Activated naive CD4-positive, alpha-beta T cell treated with anti-CD3 and anti-CD28 coated beads, Interleukin-2, amount 50 U/mL, for 24 hours (primary cell): ENCODE measurements around the gene CAMKMT.
A peak's percentile ranks its signal among the peaks of the same experiment; 100 is the strongest.
"Not testable (repeated sequence)": the region's sequence is repeated elsewhere in the genome, so short reads cannot be mapped to it uniquely, and the experiment has no call there.

Experiments used
- H3K27ac Mint-ChIP-seq: one replicate; pipeline ENCODE4 v1.8.0; 2021; ENCODE audit warnings: mild to moderate bottlenecking, mixed read lengths
- H3K27me3 Mint-ChIP-seq: one replicate; pipeline ENCODE4 v1.8.0; 2021; ENCODE audit warnings: mixed read lengths
- H3K36me3 Mint-ChIP-seq: one replicate; pipeline ENCODE4 v1.8.0; 2021; ENCODE audit warnings: mixed read lengths
- H3K4me1 Mint-ChIP-seq: one replicate; pipeline ENCODE4 v1.8.0; 2021; ENCODE audit warnings: mixed read lengths
- H3K4me3 Mint-ChIP-seq: one replicate; pipeline ENCODE4 v1.8.0; 2021; ENCODE audit warnings: mild to moderate bottlenecking, mixed read lengths
- H3K9me3 Mint-ChIP-seq: one replicate; pipeline ENCODE4 v1.8.0; 2021; ENCODE audit warnings: mixed read lengths

Gene CAMKMT

DNA sequence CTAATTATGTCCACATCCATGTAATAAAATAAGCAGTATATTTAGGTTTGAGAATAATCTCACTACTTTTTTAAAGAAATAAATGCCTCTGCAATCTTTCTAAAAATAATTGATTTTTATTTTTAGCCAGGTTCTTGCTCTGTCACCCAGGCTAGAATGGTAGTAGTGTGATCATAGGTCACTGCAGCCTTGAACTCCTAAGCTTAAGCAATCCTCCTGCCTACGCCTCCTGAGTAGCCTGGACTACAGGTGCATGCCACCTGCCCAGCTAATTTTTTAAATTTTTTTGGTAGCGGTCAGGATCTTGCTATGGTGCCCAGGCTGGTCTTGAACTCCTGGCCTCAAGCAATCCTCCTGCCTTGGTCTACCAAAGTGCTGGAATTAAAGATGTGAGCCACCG is 133.3 kb downstream of the CAMKMT start:
- H3K9me3 Mint-ChIP-seq = no peaks in the 10 kb centered on the region
- H3K36me3 Mint-ChIP-seq = peaks cover 6% of the 10 kb centered on the region
- H3K27ac Mint-ChIP-seq = no peak overlapping the region

DNA sequence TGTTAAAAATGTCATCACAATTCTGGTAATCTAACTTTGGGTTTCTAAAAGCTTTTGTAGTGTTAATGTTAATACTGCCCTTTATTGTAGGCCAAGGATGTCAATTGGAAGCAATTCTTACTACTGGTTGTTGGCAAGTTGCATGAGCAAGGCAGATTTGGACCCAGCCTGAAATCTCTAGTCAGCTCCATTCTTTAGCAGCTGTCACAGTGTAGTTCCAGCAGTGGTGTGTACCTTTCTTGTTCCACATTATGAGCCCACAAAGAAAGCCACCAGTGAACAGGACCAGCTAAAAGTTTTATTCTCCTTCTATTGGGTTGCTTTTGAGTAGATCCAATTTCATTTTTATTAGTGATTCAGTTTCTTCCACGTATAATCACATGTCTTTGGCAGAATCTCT is 133.8 kb downstream of the CAMKMT start:
- no peak overlapping the region for H3K4me3 Mint-ChIP-seq
- H3K27me3 Mint-ChIP-seq = no peaks in the 10 kb centered on the region
- no peak overlapping the region for H3K27ac Mint-ChIP-seq
- peaks cover 5% of the 10 kb centered on the region for H3K36me3 Mint-ChIP-seq
- no peaks in the 10 kb centered on the region for H3K4me1 Mint-ChIP-seq
- no peaks in the 10 kb centered on the region for H3K9me3 Mint-ChIP-seq

More for the DNA sequence above, 133.3 kb downstream of the CAMKMT start:
- Mint-ChIP-seq H3K4me1 (no peaks in the 10 kb centered on the region), H3K27me3 (no peaks in the 10 kb centered on the region), H3K4me3 (no peak overlapping the region)

DNA sequence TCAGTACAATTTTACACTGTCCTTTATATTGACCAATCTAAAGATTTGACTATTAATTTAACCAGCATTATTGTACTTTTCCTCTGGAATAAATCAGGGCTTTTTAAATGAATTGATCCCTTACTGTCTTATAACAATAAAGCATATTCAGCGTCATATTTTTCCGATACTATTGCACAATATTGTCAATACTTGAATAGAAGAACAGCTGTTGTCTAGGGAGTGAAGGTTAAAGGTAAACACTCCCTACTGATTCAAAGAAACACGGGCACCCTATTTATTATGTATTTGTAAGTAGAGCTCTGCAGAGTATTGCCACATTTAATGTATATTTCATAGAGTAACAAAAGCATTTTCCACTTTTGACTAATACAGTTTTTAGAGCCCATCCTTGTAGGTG is 134.4 kb downstream of the CAMKMT start:
- Mint-ChIP-seq H3K4me3 (no peak overlapping the region), H3K36me3 (peaks cover 2% of the 10 kb centered on the region), H3K9me3 (no peaks in the 10 kb centered on the region), H3K4me1 (no peaks in the 10 kb centered on the region), H3K27me3 (no peaks in the 10 kb centered on the region), H3K27ac (no peak overlapping the region)

DNA sequence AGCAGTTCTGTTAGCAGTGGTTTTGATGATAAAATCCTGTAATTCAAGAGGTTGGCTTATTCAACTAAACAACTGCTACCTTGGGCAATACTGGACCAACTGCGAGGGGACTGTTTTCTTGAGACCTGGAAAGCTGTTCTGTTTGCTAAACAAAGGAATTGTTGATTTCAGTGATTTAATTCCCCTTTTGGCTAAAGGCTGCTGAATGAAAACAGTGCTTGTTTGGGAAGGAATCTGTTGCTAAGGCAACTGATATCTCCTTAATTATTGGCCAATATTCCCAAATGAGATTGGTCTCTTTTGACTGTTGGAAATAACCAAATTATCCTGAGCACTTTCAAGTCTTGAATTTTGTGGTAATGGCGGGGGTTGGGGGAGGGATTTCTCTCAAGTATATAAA is 136.8 kb downstream of the CAMKMT start:
- no peaks in the 10 kb centered on the region for H3K27me3 Mint-ChIP-seq
- H3K27ac Mint-ChIP-seq = no peak overlapping the region
- no peaks in the 10 kb centered on the region for H3K4me1 Mint-ChIP-seq
- H3K4me3 Mint-ChIP-seq = no peak overlapping the region
- peaks cover 5% of the 10 kb centered on the region for H3K36me3 Mint-ChIP-seq
- no peaks in the 10 kb centered on the region for H3K9me3 Mint-ChIP-seq

DNA sequence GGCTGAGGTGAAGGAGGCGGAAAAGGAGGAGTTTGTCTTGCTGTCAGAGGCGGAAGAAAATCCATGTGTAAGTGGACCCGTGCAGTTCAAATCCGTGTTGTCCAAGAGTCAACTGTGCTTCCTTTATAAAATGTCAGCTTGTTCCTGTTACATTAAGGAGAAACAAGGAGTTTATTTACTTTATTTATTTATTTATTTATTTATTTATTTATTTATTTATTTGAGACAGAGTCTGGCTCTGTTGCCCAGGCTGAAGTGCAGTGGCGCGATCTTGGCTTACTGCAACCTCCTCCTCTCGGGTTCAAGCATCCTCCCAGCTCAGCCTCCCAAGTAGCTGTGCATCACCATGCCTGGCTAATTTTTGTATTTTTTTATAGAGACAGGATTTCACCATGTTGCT is 143.9 kb downstream of the CAMKMT start:
- H3K4me3 Mint-ChIP-seq, H3K9me3 Mint-ChIP-seq, H3K4me1 Mint-ChIP-seq, H3K27ac Mint-ChIP-seq, H3K27me3 Mint-ChIP-seq: not testable (repeated sequence)
- peaks cover 13% of the 10 kb centered on the region for H3K36me3 Mint-ChIP-seq

DNA sequence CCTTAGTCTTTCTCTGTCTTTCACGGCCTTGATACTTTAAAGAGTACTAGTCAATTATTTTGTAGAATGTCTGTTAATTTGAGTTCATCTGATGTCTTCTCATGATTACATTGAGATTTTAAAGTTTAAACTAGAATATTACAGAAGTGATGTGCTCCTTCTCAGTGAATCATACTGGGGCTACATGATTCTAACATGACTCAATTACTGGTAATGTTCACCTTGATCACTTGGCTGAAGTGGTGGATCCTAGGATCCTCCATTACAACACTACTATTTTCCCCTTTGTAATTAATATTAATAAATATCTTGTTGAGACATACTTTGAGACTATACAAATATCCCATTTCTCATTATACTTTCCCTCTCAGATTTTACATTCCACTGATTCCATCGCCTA is 148.5 kb downstream of the CAMKMT start:
- no peaks in the 10 kb centered on the region for H3K27me3 Mint-ChIP-seq
- peaks cover 8% of the 10 kb centered on the region for H3K36me3 Mint-ChIP-seq
- H3K4me1 Mint-ChIP-seq = no peaks in the 10 kb centered on the region
- H3K27ac Mint-ChIP-seq = no peak overlapping the region
- no peaks in the 10 kb centered on the region for H3K9me3 Mint-ChIP-seq
- no peak overlapping the region for H3K4me3 Mint-ChIP-seq

DNA sequence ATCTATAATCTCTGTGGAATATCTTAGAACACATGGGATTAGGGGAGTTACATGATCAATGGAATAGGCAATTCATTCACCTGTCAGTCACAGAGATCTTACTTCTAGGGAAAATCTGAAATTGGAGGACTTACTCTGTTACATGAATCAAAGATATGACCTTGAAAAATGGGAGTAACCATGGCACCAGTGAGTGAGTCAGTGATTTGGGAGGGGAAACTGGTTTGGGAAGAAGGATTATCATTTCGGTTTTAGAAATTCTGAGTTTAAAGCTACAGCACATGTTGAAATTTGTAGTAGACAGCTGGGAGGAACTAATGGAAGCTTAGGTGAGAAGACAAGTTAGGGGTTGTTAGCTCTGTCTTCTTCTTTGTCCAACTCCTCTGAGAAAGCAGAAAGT is 153.7 kb downstream of the CAMKMT start:
- peaks cover 12% of the 10 kb centered on the region for H3K36me3 Mint-ChIP-seq
- no peaks in the 10 kb centered on the region for H3K9me3 Mint-ChIP-seq
- no peaks in the 10 kb centered on the region for H3K27me3 Mint-ChIP-seq
- H3K4me3 Mint-ChIP-seq = no peak overlapping the region
- H3K27ac Mint-ChIP-seq = no peak overlapping the region
- H3K4me1 Mint-ChIP-seq = no peaks in the 10 kb centered on the region

GRCh38 chr2:44519026-44519425 is 157.3 kb downstream of the CAMKMT start:
- Mint-ChIP-seq H3K4me1 (no peaks in the 10 kb centered on the region), H3K27ac (no peak overlapping the region), H3K27me3 (no peaks in the 10 kb centered on the region), H3K9me3 (no peaks in the 10 kb centered on the region), H3K36me3 (peaks cover 23% of the 10 kb centered on the region), H3K4me3 (no peak overlapping the region)

DNA sequence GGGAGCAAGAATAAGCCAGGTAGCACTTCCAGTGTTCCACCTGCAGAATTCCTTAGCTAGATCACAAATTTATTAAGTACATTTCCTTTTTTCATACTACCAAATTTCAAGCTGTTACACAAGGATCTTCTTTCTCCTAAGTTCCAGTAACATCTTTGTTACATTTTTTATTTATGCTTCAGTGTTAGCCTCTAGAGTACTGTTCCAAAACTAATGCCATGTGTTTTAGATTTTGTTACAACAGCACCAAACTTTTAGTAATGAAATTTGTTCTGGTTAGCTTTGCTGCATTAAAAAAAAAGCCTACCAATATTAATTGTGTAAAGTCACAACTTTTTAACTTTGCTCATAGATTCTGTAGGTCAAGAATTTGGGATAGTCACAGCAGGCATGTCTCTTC is 161.1 kb downstream of the CAMKMT start:
- peaks cover 25% of the 10 kb centered on the region for H3K36me3 Mint-ChIP-seq
- H3K4me3 Mint-ChIP-seq = no peak overlapping the region
- H3K9me3 Mint-ChIP-seq = no peaks in the 10 kb centered on the region
- H3K27ac Mint-ChIP-seq = no peak overlapping the region
- no peaks in the 10 kb centered on the region for H3K4me1 Mint-ChIP-seq
- H3K27me3 Mint-ChIP-seq = no peaks in the 10 kb centered on the region

DNA sequence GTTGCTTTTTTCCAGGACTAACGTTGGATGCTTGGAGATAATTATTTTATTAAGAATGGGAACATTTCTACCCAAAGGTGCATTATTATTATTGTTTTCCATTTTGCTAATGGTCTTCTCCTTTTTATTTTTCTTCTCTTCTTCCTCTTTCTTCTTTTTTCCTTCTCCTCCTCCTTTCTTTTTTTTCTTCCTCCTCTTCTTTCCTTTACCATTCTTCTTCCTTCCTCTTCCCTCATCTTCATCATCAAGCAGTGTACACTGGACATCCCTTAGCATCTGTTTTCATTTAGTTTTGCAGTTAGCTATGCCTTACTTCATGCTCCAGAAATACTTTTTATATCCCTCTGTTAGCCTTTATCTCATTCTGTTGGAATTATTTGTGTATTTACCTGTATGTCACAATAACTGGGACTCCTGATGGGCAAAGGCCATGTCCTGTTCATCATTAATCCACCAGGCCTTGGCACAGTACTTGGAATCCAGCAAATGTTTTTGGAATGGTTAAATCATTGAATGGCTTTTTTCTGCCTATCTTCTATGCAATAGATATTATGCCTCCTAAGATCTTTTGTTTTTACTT is 162.7 kb downstream of the CAMKMT start:
- Mint-ChIP-seq H3K4me1 (peaks cover 3% of the 10 kb centered on the region), H3K4me3 (no peak overlapping the region), H3K9me3 (no peaks in the 10 kb centered on the region), H3K27me3 (no peaks in the 10 kb centered on the region), H3K36me3 (peaks cover 27% of the 10 kb centered on the region), H3K27ac (no peak overlapping the region)

GRCh38 chr2:44526352-44526751 is 164.6 kb downstream of the CAMKMT start:
- Mint-ChIP-seq H3K27me3 (no peaks in the 10 kb centered on the region), H3K9me3 (no peaks in the 10 kb centered on the region), H3K4me3 (no peak overlapping the region), H3K36me3 (peaks cover 19% of the 10 kb centered on the region), H3K4me1 (peaks cover 3% of the 10 kb centered on the region), H3K27ac (no peak overlapping the region)

GRCh38 chr2:44528595-44528994 is 166.8 kb downstream of the CAMKMT start:
- Mint-ChIP-seq H3K4me1 (peaks cover 7% of the 10 kb centered on the region), H3K27ac (peak overlapping the region; percentile 79), H3K4me3 (no peak overlapping the region), H3K27me3 (no peaks in the 10 kb centered on the region), H3K9me3 (peaks cover 3% of the 10 kb centered on the region), H3K36me3 (peaks cover 21% of the 10 kb centered on the region)

- Mint-ChIP-seq H3K27me3 (no peaks in the 10 kb centered on the region), H3K36me3 (peaks cover 20% of the 10 kb centered on the region), H3K4me3 (no peak overlapping the region), H3K4me1 (peaks cover 7% of the 10 kb centered on the region), H3K9me3 (peaks cover 9% of the 10 kb centered on the region), H3K27ac (no peak overlapping the region)
These were observed 167.7 kb downstream of the CAMKMT start for GRCh38 chr2:44529448-44529847.

DNA sequence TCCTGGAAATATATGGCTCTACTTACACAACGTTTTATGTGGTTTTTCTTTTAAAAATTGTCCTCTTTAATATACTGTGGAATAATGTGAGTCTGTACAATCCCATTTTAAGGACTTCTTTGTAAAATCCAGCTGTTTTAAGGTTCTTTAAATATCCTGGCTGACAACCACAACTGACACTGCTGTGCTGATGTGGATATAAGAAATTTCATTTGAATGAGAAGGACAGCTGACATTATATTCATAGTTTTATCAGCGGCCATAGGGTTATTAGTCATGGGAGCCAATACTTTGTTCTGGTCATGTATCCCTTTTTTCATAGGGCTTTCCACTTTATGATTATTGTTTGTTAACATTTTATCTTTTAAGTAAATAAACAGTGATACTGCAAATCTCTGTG is 169.5 kb downstream of the CAMKMT start:
- H3K4me3 Mint-ChIP-seq = no peak overlapping the region
- peaks cover 17% of the 10 kb centered on the region for H3K36me3 Mint-ChIP-seq
- H3K27ac Mint-ChIP-seq = no peak overlapping the region
- H3K9me3 Mint-ChIP-seq = peaks cover 9% of the 10 kb centered on the region
- no peaks in the 10 kb centered on the region for H3K27me3 Mint-ChIP-seq
- peaks cover 7% of the 10 kb centered on the region for H3K4me1 Mint-ChIP-seq

DNA sequence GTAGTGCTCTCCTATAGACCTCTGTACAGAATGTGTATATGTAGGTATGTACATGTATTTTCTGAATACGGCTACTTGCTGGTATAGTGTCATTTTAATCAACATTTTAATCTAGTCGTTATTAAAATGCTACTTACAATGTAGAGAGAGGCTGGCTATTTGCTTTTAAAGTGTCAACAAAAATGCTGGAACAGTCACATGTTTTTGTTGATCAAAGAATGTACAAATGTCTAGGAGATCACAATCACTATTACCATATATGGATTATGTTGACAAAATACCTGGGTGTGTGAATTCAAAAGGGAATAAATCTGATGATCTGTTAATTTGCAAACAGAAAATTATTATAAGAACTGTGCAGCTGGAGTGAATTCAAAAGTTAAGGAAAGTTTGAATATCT is 170.3 kb downstream of the CAMKMT start:
- Mint-ChIP-seq H3K27ac (no peak overlapping the region), H3K4me1 (peaks cover 7% of the 10 kb centered on the region), H3K9me3 (peaks cover 9% of the 10 kb centered on the region), H3K4me3 (no peak overlapping the region), H3K27me3 (no peaks in the 10 kb centered on the region), H3K36me3 (peaks cover 17% of the 10 kb centered on the region)

DNA sequence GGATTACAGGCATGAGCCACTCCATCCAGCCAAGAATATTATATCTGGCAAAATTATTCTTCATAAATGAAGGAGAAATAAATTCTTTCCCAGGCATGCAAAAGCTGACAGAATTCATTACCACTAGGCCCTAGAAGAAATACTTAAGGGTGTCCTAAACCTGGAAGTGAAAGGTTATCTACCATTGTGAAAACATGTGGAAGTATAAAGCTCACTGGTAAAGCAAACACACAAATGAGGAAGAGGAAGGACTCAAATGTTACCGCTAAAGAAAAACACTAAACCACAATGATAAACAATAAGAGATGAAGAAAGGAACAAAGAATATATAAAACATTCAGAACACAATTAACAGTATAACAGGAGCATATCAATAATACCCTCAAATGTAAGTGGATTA is 171.8 kb downstream of the CAMKMT start:
- H3K27ac Mint-ChIP-seq = no peak overlapping the region
- H3K27me3 Mint-ChIP-seq = no peaks in the 10 kb centered on the region
- H3K9me3 Mint-ChIP-seq = peaks cover 9% of the 10 kb centered on the region
- H3K4me1 Mint-ChIP-seq = peaks cover 6% of the 10 kb centered on the region
- peaks cover 16% of the 10 kb centered on the region for H3K36me3 Mint-ChIP-seq
- H3K4me3 Mint-ChIP-seq = no peak overlapping the region

- Mint-ChIP-seq H3K27me3 (no peaks in the 10 kb centered on the region), H3K36me3 (peaks cover 14% of the 10 kb centered on the region), H3K27ac (no peak overlapping the region), H3K4me3 (no peak overlapping the region), H3K4me1 (peaks cover 3% of the 10 kb centered on the region), H3K9me3 (peaks cover 9% of the 10 kb centered on the region)
These were observed 173.6 kb downstream of the CAMKMT start for GRCh38 chr2:44535376-44535775.
